ENCODE measurements around the gene EGLN2. TPM values are rescaled to one million over a fixed set of nuclear protein-coding genes. Genes with fewer than 3 reads are reported as not detected.
"Not testable (repeated sequence)": the region's sequence is repeated elsewhere in the genome, so short reads cannot be mapped to it uniquely, and the experiment has no call there.

The EGLN2 gene
- total RNA-seq, 3 donors from 2014 or later: 84.5 to 126 (median 93.2) TPM

DNA sequence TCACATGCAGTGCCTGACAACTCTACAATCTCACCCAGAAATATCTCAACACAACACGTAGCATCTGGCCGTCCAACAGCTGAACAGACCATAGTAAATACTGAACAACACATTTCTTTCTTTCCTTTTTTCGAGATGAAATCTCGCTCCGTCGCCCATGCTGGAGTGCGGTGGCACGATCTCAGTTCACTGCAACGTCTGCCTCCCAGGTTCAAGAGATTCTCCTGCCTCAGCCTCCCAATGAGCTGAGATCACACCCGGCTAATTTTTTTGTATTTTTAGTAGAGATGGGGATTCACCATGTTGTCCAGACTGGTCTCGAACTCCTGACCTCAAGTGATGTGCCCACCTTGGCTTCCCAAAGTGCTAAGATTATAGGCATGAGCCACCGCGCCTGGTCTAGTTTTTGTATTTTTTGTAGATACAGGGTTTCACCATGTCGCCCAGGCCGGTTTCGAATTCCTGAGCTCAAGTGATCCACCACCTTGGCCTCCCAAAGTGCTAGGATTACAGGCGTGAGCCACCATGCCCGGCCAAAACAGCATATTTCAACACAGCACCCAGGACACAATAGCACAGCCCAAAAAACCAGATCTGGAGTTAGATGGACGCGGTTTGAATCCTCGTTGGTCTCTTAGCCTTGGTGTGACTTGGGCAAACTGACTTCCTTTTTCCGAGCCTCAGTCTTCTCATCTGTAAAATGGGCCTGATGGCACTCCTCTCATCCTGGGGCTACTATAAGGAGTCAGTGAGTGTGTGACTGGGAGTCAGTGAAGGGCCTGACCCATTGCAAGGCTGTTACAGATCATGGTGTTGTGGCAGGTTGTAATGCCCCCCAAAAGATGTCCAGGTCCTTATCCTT, 28.6 kb downstream of the EGLN2 start:
- ATAC-seq (no peak), DNase-seq (no peak)
- H3K4me3 ChIP-seq: no peak overlapping the region
- H3K4me1 ChIP-seq (ENCODE audit: low read depth): peaks cover 12% of the 10 kb centered on the region
- TF ChIP-seq, protein P1, sequence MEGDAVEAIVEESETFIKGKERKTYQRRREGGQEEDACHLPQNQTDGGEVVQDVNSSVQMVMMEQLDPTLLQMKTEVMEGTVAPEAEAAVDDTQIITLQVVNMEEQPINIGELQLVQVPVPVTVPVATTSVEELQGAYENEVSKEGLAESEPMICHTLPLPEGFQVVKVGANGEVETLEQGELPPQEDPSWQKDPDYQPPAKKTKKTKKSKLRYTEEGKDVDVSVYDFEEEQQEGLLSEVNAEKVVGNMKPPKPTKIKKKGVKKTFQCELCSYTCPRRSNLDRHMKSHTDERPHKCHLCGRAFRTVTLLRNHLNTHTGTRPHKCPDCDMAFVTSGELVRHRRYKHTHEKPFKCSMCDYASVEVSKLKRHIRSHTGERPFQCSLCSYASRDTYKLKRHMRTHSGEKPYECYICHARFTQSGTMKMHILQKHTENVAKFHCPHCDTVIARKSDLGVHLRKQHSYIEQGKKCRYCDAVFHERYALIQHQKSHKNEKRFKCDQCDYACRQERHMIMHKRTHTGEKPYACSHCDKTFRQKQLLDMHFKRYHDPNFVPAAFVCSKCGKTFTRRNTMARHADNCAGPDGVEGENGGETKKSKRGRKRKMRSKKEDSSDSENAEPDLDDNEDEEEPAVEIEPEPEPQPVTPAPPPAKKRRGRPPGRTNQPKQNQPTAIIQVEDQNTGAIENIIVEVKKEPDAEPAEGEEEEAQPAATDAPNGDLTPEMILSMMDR (IDR thresholded peaks at IDR 0.05): no peak
- intact Hi-C loops (cut with DNase I, micrococcal nuclease): no loop called here
- H3K36me3 ChIP-seq (ENCODE audit: low read depth): no peaks in the 10 kb centered on the region
- no peaks in the 10 kb centered on the region for H3K9me3 ChIP-seq

DNA sequence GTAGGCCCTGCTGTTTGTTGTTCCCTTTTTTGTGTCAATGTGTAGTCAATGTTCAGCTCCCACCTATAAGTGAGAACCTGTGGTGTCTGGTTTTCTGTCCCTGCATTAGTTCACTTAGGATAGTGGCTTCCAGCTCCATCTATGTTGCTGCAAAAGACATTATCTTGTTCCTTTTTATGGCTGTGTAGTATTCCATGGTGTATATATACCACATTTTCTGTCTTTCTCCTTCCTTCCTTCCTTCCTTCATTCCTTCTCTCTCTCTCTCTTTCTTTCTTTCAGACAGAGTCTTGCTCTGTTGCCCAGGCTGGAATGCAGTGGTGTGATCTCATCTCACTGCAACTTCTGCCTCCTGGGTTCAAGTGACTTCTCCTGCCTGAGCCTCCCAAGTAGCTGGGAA, 30.2 kb downstream of the EGLN2 start:
- Histone ChIP-seq H3K4me3 (no peak overlapping the region), H3K36me3 (ENCODE audit: low read depth) (no peaks in the 10 kb centered on the region), H3K9me3 (no peaks in the 10 kb centered on the region), H3K4me1 (ENCODE audit: low read depth) (peaks cover 10% of the 10 kb centered on the region)
- DNase-seq: no peak
- intact Hi-C loops (cut with DNase I, micrococcal nuclease): no loop called here
- ATAC-seq: no peak
- TF ChIP-seq, protein P1 (IDR thresholded peaks at IDR 0.05): no peak

DNA sequence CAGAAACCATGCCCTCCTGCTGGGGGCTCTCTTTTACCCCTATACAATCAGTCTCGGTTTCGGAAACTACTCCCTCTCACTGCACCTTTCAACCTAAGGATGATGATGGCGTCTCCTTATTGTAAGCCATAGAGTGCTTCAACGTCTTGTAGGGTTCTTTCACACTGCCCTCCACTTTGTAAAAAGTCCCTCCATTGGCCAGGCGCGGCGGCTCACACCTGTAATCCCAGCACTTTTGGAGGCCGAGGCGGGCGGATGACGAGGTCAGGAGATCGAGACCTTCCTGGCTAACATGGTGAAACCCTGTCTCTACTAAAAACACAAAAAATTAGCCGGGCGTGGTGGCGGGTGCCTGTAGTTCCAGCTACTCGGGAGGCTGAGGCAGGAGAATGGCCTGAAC, 31.8 kb downstream of the EGLN2 start:
- ATAC-seq; H3K9me3 ChIP-seq; intact Hi-C loops (cut with DNase I, micrococcal nuclease); H3K36me3 ChIP-seq (ENCODE audit: low read depth); DNase-seq; H3K4me3 ChIP-seq: not testable (repeated sequence)
- peaks cover 10% of the 10 kb centered on the region for H3K4me1 ChIP-seq (ENCODE audit: low read depth)

DNA sequence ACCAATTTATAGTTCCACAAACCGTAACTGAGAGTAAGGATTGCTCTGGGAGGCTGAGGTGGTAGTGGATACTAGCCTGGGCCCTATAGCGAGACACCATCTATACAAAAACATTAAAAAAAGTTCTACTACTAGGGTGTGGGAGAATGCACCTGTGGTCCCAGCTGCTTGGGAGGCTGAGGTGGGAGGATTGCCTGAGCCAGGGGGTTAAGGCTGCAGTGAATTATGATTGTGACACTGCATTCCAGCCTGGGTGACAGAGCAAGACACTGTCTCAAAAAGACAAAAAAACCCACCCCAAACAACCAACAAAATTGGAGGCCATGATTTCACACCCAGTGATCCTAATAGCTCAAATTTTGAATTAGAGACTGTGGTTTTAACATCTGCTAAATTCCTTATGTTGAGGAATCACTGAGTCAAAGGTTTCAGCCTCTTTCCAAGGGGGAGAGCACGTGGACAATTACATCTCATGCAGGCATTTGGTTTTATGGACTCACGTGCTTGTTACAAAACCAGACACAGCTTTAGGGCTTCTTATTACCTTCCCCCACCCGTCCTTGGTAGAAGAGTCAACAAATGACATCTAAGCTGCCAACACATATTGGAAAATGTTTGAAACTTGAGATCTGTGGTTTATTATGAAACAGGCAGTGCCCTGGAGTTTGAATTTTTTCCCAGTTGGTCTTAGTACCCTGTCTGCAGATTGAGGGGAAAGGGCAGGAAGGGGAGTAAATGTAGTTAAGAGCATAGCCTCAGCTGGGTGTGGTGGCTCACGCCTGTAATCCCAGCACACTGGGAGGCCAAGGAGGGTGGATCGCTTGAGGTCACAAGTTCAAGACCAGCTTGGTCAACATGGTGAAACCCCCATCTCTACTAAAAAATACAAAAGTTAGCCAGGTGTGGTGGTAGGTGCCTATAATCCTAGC, 32.8 kb downstream of the EGLN2 start:
- no peak overlapping the region for H3K4me3 ChIP-seq
- intact Hi-C loops (cut with DNase I, micrococcal nuclease): no loop called here
- peaks cover 10% of the 10 kb centered on the region for H3K4me1 ChIP-seq (ENCODE audit: low read depth)
- H3K36me3 ChIP-seq (ENCODE audit: low read depth): no peaks in the 10 kb centered on the region
- DNase-seq: peak in 1 of 3 donors; percentile 72
- TF ChIP-seq, protein P1 (IDR thresholded peaks at IDR 0.05): no peak
- H3K9me3 ChIP-seq: no peaks in the 10 kb centered on the region
- peak; percentile 91 for ATAC-seq

DNA sequence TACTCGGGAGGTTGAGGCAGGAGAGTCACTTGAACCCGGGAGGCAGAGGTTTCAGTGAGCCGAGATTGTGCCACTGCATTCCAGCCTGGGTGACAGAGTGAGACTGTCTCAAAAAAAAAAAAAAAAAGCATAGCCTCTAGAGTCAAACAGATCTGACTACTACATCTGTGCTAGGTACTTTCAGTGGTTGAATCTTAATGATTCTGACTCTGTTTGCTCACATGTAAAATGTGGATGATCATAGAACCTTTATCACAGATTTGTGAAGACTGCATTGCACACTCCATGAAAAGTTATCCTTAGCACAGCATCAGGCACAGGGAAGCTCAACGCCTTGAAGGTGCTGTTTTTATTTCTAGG, 33.4 kb downstream of the EGLN2 start:
- peaks cover 10% of the 10 kb centered on the region for H3K4me1 ChIP-seq (ENCODE audit: low read depth)
- ATAC-seq: peak; percentile 5
- intact Hi-C loops (cut with DNase I, micrococcal nuclease); DNase-seq; H3K36me3 ChIP-seq (ENCODE audit: low read depth); H3K9me3 ChIP-seq; H3K4me3 ChIP-seq: not testable (repeated sequence)

DNA sequence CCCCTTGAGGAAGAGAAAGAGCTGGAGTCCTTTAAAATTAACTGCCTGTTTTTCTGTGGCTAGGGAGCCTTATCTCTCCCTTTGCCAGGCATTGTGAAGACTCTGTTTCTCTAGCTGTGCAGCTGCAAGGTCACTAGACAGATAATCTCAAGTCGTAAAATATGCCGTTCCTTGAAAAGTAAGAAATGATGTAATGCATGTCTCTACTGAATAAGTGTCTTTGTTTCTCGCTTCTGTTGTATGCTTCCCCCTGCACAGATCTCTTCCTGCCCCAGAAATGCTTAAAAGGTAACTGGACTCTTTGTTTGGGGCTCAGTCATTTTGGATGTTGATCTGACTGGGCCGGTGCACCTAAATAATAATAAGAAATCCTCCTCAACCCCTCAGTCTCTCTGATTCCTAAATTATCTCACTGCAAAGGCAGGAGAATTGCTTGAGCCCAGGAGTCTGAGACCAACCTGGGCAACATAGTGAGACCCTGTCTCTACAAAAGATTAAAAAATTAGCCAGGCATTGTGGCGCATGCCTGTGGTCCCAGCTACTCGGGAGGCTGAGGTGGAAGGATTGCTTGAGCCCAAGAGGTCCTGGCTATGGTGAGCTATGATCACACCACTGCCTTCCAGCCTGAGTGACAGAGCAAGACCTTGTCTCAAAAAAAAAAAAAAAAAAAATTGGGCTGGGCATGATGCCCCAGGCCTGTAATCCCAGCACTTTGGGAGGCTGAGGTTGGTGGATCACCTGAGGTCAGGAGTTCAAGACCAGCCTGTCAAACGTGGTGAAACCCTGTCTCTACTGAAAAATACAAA, 34.9 kb downstream of the EGLN2 start:
- H3K4me3 ChIP-seq; H3K9me3 ChIP-seq; DNase-seq; intact Hi-C loops (cut with DNase I, micrococcal nuclease); H3K36me3 ChIP-seq (ENCODE audit: low read depth): not testable (repeated sequence)
- peak; percentile 21 for ATAC-seq
- peaks cover 10% of the 10 kb centered on the region for H3K4me1 ChIP-seq (ENCODE audit: low read depth)

Data from mucosa of descending colon (tissue), 3 donors.